Cardiac muscle cell (in vitro differentiated cells and primary cell): ENCODE results near the gene MEGF6. TPM values are rescaled to one million over a fixed set of nuclear protein-coding genes. Genes with fewer than 3 reads are reported as not detected.

Source experiments
- DNase-seq, 2 donors: peaks; one replicate each; pipeline versions ENCODE4 v3.0.0 to v3.0.0-alpha.2; 2010 to 2017; ENCODE audit warnings: low read depth in 1 of 2, low spot score in 1 of 2
- H3K27ac ChIP-seq: fragments of 200-600 bp; sonication (generic); 2 replicates; pipeline ENCODE4 v1.5.1; 2016
- H3K27me3 ChIP-seq: fragments of 200-600 bp; sonication (generic); 2 replicates; pipeline ENCODE4 v1.6.0; 2016; ENCODE audit warnings: control low read depth
- H3K36me3 ChIP-seq: fragments of 200-600 bp; sonication (generic); 2 replicates; pipeline ENCODE4 v1.5.1; 2016; ENCODE audit warnings: control low read depth
- H3K4me1 ChIP-seq: fragments of 200-600 bp; sonication (generic); 2 replicates; pipeline ENCODE4 v1.8.1; 2017; ENCODE audit warnings: low read depth, mild to moderate bottlenecking, mixed run types
- H3K4me3 ChIP-seq: fragments of 200-600 bp; sonication (generic); 2 replicates; pipeline ENCODE4 v1.5.1; 2016; ENCODE audit warnings: mild to moderate bottlenecking
- H3K9me3 ChIP-seq: fragments of 200-600 bp; sonication (generic); 2 replicates; pipeline ENCODE4 v1.5.1; 2017; ENCODE audit warnings: low read depth, mild to moderate bottlenecking, control low read depth
- CTCF ChIP-seq: IDR thresholded peaks from 2 replicates; pipeline ENCODE4 v1.5.1; 2012; ENCODE audit warnings: low read depth, mild to moderate bottlenecking, low read length
- polyA plus RNA-seq: library from polyadenylated mRNA; unstranded; fragments of >200 nt; fragmentation: Nextera tagmentation; extraction: Ambion mirVana; gene quantifications from 2 replicates; pipeline ENCODE4 v1.2.1, GENCODE V29; 2016
- total RNA-seq: library from RNA; depleted of rRNA; stranded (reverse); fragments of >200 nt; gene quantifications from 2 replicates; pipeline ENCODE4 v1.2.3, GENCODE V29; 2016

Gene MEGF6
- total and polyA plus RNA-seq, 2 experiments from 2014 or later: 11.1 to 31.7 TPM

GRCh38 chr1:3556336-3556735 lies 55.0 kb downstream of the MEGF6 start:
- Histone ChIP-seq H3K4me1 (peaks cover 5% of the 10 kb centered on the region), H3K27me3 (no peaks in the 10 kb centered on the region), H3K36me3 (no peaks in the 10 kb centered on the region), H3K9me3 (no peaks in the 10 kb centered on the region), H3K4me3 (no peak overlapping the region), H3K27ac (no peak overlapping the region)
- TF ChIP-seq CTCF: no peak
- DNase-seq: no peak

GRCh38 chr1:3555131-3555920 lies 56.0 kb downstream of the MEGF6 start:
- Histone ChIP-seq H3K4me1 (peaks cover 5% of the 10 kb centered on the region), H3K9me3 (no peaks in the 10 kb centered on the region), H3K4me3 (no peak overlapping the region), H3K36me3 (no peaks in the 10 kb centered on the region), H3K27me3 (no peaks in the 10 kb centered on the region), H3K27ac (no peak overlapping the region)
- TF ChIP-seq CTCF: no peak
- no peak for DNase-seq

GRCh38 chr1:3553940-3554223 lies 57.4 kb downstream of the MEGF6 start:
- no peaks in the 10 kb centered on the region for H3K27me3 ChIP-seq
- H3K4me3 ChIP-seq: no peak overlapping the region
- H3K9me3 ChIP-seq: no peaks in the 10 kb centered on the region
- H3K27ac ChIP-seq: no peak overlapping the region
- no peak for DNase-seq
- no peaks in the 10 kb centered on the region for H3K36me3 ChIP-seq
- no peak for TF ChIP-seq CTCF
- H3K4me1 ChIP-seq: peaks cover 5% of the 10 kb centered on the region

- H3K4me3 ChIP-seq: no peak overlapping the region
- no peaks in the 10 kb centered on the region for H3K36me3 ChIP-seq
- peak in 1 of 2 donors; percentile 44 for DNase-seq
- H3K27ac ChIP-seq: peak overlapping the region; percentile 27
- TF ChIP-seq CTCF: no peak
- no peaks in the 10 kb centered on the region for H3K9me3 ChIP-seq
- H3K4me1 ChIP-seq: peaks cover 5% of the 10 kb centered on the region
- no peaks in the 10 kb centered on the region for H3K27me3 ChIP-seq
Measured at GRCh38 chr1:3553166-3553939, 58.0 kb downstream of the MEGF6 start.

GRCh38 chr1:3552751-3553150 lies 58.6 kb downstream of the MEGF6 start:
- Histone ChIP-seq H3K9me3 (no peaks in the 10 kb centered on the region), H3K4me1 (peaks cover 5% of the 10 kb centered on the region), H3K27ac (no peak overlapping the region), H3K36me3 (no peaks in the 10 kb centered on the region), H3K4me3 (no peak overlapping the region), H3K27me3 (no peaks in the 10 kb centered on the region)
- no peak for TF ChIP-seq CTCF
- no peak for DNase-seq
